Panc1 (cell line): ENCODE results near the gene CPA3. TPM values are rescaled to one million over a fixed set of nuclear protein-coding genes. Genes with fewer than 3 reads are reported as not detected.

Source experiments
- ATAC-seq: fragments of 200-7000 bp; cut with Tn5 transposase; 2 replicates; pipeline ENCODE4 v1.9.1; 2020; ENCODE audit warnings: mild to moderate bottlenecking, moderate library complexity
- BruUV-seq: library from RNA; stranded (reverse); fragments of 400-500 nt; replicated peaks from 2 replicates; lab custom pipeline; 2021; lab: Mats Ljungman, UMichigan
- CTCF ChIA-PET: fragments of 300-600 bp; sonication (Branson Sonifier 250); formaldehyde crosslinking; loops from one replicate; lab custom pipeline; 2022; ENCODE audit warnings: antibody characterized with exemption; lab: Charles Lee
- POLR2A ChIA-PET: fragments of 300-600 bp; sonication (Branson Sonifier 250); formaldehyde crosslinking; loops from one replicate; lab custom pipeline; 2022; ENCODE audit warnings: antibody characterized with exemption; lab: Charles Lee
- DNase-seq: peaks from one replicate; pipeline ENCODE4 v3.0.0-alpha.2; 2010; ENCODE audit warnings: low read depth, low spot score
- H3K27ac ChIP-seq: 2 replicates; pipeline ENCODE4 v1.5.1; 2011; ENCODE audit warnings: mild to moderate bottlenecking, low read length, inconsistent platforms
- H3K27me3 ChIP-seq: fragments of 200-500 bp; sonication (Bioruptor generic); 2 replicates; pipeline ENCODE4 v1.6.0; 2014; ENCODE audit warnings: low read length, inconsistent platforms; ENCODE audit not compliant: control insufficient read depth, insufficient read depth
- H3K36me3 ChIP-seq: fragments of 200-500 bp; sonication (Bioruptor generic); 2 replicates; pipeline ENCODE4 v1.5.1; 2014; ENCODE audit warnings: inconsistent platforms, mild to moderate bottlenecking, low read length, moderate library complexity; ENCODE audit not compliant: control insufficient read depth, insufficient read depth
- H3K4me1 ChIP-seq: 2 replicates; pipeline ENCODE4 v1.5.1; 2011; ENCODE audit warnings: inconsistent platforms, mild to moderate bottlenecking, low read length, moderate library complexity; ENCODE audit not compliant: control insufficient read depth, insufficient read depth
- H3K4me3 ChIP-seq, 2 experiments: 2 replicates each; pipeline ENCODE4 v1.5.1; 2011 to 2012; ENCODE audit warnings: low read depth in 2 of 2, low read length in 2 of 2, mild to moderate bottlenecking in 2 of 2, inconsistent platforms in 1 of 2, moderate library complexity in 1 of 2
- H3K9me3 ChIP-seq: fragments of 200-500 bp; sonication (Bioruptor generic); 2 replicates; pipeline ENCODE4 v1.5.1; 2014; ENCODE audit warnings: low read depth, mild to moderate bottlenecking, inconsistent platforms, low read length, moderate library complexity; ENCODE audit not compliant: control insufficient read depth, insufficient read depth
- CTCF ChIP-seq: fragments of 450-650 bp; IDR thresholded peaks from 2 replicates; pipeline ENCODE4 v1.5.1; 2017; ENCODE audit warnings: mild to moderate bottlenecking
- POLR2AphosphoS5 ChIP-seq: IDR thresholded peaks from 2 replicates; pipeline ENCODE4 v1.6.1; 2012; ENCODE audit warnings: mild to moderate bottlenecking, low read depth, low read length, moderate library complexity
- REST ChIP-seq, 2 experiments: IDR thresholded peaks; 2 replicates each; pipeline ENCODE4 v1.6.1; 2011 to 2012; ENCODE audit warnings: low read depth in 2 of 2, control low read depth in 1 of 2, low read length in 1 of 2, mild to moderate bottlenecking in 1 of 2, moderate library complexity in 1 of 2; ENCODE audit not compliant: insufficient read depth in 1 of 2
- SIN3A ChIP-seq: IDR thresholded peaks from 2 replicates; pipeline ENCODE4 v1.6.1; 2012; ENCODE audit warnings: low read depth, mild to moderate bottlenecking, low read length, moderate library complexity, borderline replicate concordance; ENCODE audit not compliant: insufficient read depth
- TCF7L2 ChIP-seq: IDR thresholded peaks from 2 replicates; pipeline ENCODE4 v1.6.1; 2011; ENCODE audit warnings: mild to moderate bottlenecking, low read depth, low read length, inconsistent platforms
- in situ Hi-C: cut with HindIII; loops from 2 replicates; pipeline ENCODE4 v1.10.0; 2016; ENCODE audit warnings: low sequenced_read_pairs, low pct_unique_long_range_greater_than_20kb
- intact Hi-C: fragments of 100-400 bp; cut with micrococcal nuclease; formaldehyde crosslinking; loops from one replicate; pipeline ENCODE4 v1.10.0; 2022; ENCODE audit not compliant: unreplicated experiment
- total RNA-seq: library from RNA; stranded (reverse); gene quantifications from one replicate; pipeline ENCODE4 v1.2.1, GENCODE V29; 2021; ENCODE audit not compliant: unreplicated experiment

Gene CPA3
- total RNA-seq, 1 experiment from 2014 or later, result not detected

- CTCF ChIA-PET, result no interaction called here
- intact Hi-C loops, result no loop called here
- no peak for DNase-seq
- Histone ChIP-seq H3K4me1 (no peaks in the 10 kb centered on the region), H3K4me3 (no peak overlapping the region), H3K27ac (no peak overlapping the region), H3K27me3 (peaks cover 16% of the 10 kb centered on the region), H3K36me3 (no peaks in the 10 kb centered on the region), H3K9me3 (no peaks in the 10 kb centered on the region)
- no peak for TF ChIP-seq REST (IDR thresholded peaks at IDR 0.05; ENCODE audit: insufficient read depth in 1 of 2, low read depth in 2 of 2, low read length in 1 of 2)
- no peak for TF ChIP-seq TCF7L2
- TF ChIP-seq CTCF, result no peak
- TF ChIP-seq POLR2AphosphoS5, result no peak
- TF ChIP-seq SIN3A, result no peak
- POLR2A ChIA-PET, result interaction anchor here (0.7 kb wide), 1 partner anchor 1672 kb away, joined by 9 read pairs; no protein-coding TSS in a partner anchor
- in situ Hi-C loops, result no loop called here
- no peak for ATAC-seq
- BruUV-seq, result no TSS peak
These were observed 38.8 kb downstream of the CPA3 start for GRCh38 chr3:148903941-148904340.

- TF ChIP-seq TCF7L2 (no peak), CTCF (no peak), REST (IDR thresholded peaks at IDR 0.05; ENCODE audit: insufficient read depth in 1 of 2, low read depth in 2 of 2, low read length in 1 of 2) (no peak)
- in situ Hi-C loops, result no loop called here
- Histone ChIP-seq H3K9me3 (no peaks in the 10 kb centered on the region), H3K36me3 (no peaks in the 10 kb centered on the region), H3K4me3 (no peak overlapping the region), H3K4me1 (no peaks in the 10 kb centered on the region), H3K27me3 (peaks cover 19% of the 10 kb centered on the region), H3K27ac (no peak overlapping the region)
- POLR2A ChIA-PET, result no interaction called here
- no TSS peak for BruUV-seq
- CTCF ChIA-PET, result no interaction called here
- ATAC-seq (no peak), DNase-seq (no peak)
- intact Hi-C loops, result no loop called here
These were observed 41.6 kb downstream of the CPA3 start for GRCh38 chr3:148906667-148907066.
